HK-2 (cell line): ENCODE data around the gene ARHGAP26.

Source experiments
- DNase-seq: peaks from one replicate; pipeline ENCODE4 v3.0.0-alpha.2; 2018; ENCODE audit not compliant: unreplicated experiment

The ARHGAP26 gene

DNA sequence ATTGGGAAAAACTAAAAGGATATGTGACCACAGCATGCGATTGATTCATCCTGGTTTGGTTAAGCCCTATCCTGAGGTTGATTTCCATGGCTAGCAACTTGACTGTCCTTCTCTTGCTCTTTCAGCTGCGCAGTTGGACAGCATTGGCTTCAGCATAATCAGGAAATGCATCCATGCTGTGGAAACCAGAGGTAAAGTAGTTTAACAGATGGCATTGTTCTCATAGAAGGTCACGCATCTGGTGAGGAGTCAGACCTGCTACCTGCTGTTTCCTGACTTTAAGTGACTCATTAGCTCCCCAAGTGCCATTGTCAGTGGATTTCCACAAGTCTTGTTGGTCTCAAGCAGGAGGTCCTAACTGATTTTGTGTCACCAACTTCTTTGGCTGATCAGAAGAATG, 266.9 kb downstream of the ARHGAP26 start:
- no peak for DNase-seq

DNA sequence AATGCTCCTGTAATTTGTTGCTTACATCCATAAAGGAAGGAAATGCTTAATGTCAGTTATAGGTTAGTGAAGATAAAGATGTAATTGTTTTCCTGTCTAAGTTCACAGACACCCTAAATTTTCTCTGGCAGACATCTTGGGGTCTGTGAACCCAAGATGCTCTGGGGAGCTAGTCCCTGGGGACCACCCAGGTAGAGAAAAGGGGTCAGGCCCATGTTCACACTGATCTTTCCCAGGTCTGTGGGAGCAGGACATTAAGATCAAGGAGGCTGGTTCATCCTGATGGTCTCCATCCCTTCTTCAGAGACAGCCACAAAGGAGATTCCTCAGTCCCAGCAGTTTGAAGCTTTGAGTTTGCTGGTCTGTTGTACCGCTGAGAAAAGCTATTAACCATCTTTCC, 267.5 kb downstream of the ARHGAP26 start:
- no peak for DNase-seq

DNA sequence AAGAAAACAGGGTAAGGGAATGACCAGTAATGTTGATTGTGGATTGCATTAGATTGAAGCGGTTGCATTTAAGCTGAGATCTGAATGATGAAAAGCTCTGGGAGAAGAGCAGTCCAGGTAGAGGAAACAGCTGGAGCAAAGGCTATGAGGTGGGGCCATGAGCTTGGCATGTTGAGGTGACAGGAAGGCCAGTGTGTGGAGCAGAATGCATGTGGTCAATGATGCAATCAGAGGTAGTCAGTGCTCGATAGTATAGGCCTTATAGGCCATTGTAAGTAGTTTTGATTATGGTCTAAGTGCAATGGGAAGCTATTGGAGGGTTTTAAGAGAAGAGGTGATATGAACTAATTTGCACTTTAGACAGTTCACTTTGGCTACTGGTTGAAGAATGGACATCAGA, 270.4 kb downstream of the ARHGAP26 start:
- no peak for DNase-seq

DNA sequence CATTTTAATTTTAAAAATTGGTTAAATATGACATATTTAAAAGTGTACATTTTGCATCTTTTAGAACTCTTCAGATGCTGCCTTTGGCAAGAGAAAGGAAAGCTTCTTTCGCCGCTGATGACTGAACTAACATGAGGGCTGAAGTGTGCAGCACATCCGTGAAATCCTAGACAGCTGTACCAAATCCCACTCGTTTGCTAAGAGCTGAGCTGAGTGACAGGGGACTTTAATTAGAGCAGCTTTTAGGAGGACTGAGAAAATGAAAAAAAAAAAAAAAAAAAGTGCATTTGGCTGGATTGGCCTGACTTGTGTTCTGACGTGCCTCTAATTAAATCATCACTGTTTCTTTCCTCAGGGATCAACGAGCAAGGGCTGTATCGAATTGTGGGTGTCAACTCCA, 271.3 kb downstream of the ARHGAP26 start:
- no peak for DNase-seq

DNA sequence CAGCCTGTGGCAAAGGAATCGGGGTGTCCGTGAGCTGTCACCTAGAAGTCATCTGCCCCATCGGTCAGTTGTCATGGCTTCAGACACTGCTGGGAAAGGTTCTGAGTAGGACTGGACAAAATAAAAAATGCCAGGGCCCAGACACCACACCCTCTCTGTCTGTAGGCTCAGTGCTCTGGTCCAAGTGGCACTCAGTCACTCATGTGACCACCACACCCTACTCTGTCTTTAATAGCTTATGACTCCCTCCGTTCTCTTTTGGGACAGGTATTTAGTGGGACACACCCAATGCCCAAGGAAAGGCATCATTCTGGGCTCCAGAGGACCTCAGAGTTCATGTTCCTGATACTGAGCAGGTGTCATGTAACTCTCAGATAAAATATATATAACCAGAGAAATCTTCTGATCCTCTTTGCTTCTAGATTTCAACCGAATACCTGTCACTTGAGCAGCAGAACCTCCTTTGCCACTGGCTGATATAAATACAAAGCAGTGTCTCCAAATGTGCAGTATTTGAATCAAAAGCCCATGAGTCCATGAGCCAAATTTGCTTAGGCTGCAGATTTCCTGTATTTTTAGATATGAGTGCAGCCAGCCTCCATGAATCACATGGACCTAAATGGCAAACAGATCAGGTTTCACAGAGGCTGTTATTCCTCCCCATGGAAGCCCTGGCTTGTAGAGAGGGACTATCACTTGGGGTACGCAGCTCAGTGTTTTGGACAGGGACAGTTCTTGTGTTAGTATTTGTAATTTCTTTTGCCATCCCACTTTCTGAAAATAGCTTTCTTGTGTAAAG, 272.0 kb downstream of the ARHGAP26 start:
- no peak for DNase-seq

DNA sequence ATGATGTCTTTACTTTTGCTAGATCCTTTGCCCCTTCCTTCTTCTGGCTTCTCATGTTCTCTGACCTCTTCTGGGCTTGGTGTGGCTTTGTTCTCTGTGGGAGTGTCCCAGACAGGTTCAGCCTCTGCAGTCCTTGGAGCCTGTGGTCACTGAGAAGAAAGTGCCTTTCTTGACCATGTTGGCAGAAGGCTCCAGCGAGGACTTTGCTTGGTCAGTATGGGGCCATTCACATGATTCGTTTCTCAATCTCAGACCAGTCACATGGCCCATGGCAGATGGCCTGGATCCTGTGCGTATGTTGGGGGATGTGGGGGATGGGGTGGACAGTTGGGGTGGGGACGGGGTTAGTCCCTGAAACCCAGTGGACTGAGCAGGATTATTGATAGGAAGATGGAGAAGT, 274.1 kb downstream of the ARHGAP26 start:
- no peak for DNase-seq

DNA sequence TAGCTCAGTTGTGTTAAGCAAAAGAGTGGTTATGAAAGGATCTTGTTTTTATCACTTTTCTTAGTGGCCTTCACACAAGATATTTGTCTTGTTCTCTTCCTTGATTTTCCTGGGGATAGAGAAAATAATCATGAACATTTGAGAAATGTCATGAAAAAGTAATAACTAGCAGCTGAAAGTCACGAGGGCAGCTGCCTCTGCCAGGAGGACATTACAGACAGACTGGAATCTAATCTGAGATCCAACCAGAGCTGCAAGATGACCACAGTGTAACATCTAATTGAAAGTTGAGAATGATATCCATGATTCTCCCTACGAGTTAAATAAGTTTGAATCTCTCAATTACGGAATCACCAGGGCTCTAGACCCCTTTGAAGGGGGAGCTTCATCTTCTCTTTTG, 274.9 kb downstream of the ARHGAP26 start:
- DNase-seq, result no peak

DNA sequence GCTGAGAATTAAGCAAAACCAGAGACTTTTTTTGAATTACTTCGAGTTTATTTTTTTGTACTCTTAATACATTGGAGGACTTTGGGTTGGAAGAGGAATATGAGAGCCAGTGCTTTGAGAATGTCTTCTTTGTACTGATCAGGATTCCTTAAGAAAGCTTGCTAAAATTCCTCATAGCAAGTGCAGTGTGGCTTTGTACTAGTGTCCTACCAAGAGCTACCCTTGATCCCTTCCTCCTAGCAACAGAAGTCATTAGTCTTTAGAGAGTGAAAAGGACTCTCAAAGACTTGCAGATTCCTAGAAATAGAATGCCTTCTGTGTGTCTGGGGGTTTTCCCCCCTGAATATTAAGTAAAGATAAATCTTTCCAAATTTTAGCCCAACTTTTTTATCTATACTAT, 276.1 kb downstream of the ARHGAP26 start:
- DNase-seq, result no peak

DNA sequence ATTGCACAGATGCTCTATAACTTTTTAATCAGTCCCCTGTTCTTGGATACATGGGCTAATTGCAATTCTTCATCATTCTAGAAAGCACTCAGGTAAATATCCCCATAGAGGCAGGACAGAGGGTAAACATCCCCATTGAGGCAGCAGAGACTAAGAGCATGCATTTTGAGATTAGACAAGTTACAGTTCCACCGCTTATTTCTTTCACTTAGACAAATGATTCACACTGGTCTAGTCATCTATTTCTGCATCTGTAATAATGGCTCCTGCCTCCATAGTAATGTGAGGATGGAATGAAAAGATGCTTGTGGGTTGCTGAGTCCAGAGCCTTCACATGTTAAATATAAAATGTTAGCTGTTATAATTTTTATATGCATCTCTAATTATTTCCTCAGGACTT, 276.9 kb downstream of the ARHGAP26 start:
- DNase-seq, result no peak

DNA sequence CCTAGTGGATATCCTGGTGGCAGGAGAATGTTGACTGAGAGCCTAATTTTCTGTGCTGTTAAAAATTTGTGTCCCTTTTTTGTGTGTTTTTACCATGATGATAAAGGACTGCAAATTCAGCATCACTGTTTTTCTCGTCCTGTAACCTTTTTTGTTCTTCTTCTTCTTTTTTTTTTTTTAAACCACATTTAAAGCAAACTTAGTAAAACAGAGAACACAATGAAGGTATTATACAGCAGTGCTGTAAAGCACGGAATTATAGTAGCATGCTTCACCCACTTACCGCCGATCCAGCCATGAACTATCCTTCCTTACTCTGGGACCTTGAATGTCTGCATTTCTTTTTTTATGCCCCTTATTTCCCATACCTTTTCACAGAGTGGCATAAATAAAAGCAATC, 280.0 kb downstream of the ARHGAP26 start:
- DNase-seq, result no peak

DNA sequence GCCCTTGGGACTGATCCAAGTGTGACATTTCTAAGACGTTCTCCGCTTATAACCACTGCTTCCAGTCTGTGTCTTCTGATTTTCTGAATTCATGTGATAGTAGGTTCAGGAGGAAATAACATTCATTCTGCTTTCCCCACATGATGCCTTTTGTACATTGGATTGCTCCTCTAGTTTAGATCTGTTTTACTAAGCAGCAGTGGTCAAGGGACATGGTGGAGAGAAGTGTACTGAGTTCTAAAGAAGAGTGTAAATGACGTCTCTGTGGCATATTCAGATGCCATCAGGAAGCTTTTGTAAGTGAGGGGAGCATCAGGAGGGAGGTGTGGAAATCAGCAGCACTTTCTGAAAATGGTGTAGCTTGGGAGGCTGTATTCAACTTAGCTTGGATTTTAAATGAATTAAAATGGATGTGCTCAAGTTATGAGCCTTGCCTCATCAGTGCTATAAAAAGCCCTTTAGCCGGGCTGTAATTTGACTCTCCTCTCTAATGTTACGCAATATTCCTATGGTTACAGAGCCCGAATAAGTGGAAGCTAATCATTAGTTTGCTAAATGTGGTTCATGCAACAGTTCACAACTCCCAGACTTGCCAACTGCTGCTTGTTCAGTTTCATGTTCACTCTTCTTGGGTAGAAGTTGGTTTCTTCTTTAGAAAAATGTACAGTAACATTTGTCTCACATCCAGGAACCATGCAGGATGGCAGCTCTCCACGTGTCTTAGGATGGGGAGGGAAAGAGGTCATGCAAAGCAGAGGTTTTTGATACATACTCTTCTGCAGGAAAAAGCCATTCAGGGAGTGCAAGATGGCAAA, 281.3 kb downstream of the ARHGAP26 start:
- no peak for DNase-seq

DNA sequence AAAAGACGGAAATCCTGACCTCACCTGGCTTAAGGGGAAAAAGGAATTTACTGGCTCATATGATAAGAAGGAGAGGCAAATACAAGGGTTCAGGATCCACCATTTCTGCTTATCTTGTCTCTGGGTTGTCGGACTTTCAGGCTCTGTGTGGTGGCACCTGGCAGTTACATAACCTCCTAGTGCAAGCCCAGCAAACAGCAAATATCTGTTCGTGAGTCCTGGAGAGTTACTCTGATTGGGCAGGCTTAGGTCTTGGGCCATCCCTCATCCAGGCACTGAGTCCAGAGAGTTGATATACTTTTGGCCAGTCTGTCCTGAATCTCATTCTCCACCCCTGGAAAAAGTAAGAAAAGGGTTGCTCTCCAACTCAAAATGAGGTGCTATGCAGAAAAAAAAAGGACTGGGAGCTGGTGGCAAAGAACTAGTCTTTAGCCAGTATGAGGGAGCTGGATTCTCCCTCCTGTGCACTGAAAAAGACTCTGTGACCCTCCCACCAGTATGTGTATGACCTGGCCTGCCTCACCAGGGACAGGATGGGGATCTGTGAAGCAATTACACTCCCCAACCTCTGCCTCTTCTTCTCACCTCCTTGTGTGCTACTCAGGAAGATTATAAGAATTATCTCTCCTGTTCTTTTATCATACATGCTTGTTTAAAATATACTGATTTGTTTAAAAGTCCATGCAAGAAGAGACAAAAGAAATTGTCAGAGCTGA, 282.9 kb downstream of the ARHGAP26 start:
- no peak for DNase-seq

DNA sequence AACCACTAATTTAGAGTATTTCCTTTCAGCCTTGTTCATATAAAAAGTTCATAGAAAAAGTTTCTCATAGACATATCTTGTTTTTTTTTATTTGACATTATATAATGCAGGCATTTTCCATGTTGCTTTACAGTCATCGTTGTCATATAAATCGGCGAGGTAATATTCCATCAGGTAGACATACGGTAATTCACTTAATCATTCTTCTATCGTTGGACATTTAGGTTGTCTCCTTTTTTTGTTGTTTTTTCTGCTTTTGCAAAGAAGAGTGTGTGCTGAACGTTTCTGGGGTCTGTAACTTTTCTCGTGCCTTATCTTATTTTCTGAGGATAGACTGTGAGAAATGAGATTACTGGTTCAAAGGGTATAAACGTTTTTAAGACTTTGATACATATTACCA, 283.6 kb downstream of the ARHGAP26 start:
- no peak for DNase-seq

DNA sequence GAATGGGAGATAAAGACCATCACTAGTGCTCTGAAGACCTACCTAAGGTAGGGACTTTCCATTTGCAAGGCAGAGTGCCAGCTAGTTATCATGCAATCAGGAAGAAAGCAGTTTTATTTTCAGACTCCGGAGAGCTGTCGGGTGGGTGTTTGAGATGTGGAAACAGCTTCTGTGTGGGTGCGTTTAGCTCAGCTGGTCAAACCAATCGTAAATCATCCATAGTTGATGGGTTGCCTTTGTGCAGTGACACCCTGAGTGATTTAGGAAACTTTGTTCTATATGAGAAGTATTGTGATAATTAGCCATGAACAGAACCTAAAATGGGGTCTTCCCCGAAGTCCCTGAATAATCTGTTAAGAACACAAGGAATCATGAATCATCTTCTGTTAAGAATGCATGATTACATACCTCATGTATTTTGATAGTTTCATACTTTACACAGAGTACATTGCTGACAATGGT, 284.3 kb downstream of the ARHGAP26 start:
- DNase-seq, result no peak

DNA sequence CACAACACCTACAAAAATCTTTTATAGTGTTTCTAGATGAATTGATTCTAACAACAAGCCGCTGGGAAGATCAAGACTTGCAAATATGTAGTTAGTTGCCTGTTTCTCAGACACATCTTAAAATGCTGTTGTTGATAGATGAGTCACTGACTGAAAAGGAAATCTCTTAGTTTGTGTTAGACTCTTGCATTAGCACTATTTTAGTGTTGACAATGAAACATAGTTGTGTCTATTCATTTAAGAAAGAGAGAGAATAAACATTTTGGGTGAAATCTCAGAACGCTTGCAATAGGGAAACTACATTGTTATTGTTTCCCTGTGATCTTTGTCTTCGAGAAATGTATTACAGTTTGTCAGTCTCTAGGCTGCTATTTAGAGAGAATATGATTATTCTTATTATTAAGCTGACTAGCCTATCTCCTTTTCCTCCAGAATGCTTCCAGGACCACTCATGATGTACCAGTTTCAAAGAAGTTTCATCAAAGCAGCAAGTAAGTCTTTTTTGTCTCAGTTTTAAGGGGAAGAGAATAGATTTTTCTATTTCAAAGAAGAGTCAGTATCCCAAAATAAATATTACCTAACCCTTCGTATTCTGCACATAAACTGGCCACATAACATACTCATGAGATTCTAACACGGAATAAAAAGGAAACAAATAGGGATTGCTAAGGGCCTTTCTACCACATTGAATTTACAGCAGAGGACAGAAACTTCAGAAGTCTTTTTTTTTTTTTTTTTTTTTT, 285.6 kb downstream of the ARHGAP26 start:
- DNase-seq, result no peak

DNA sequence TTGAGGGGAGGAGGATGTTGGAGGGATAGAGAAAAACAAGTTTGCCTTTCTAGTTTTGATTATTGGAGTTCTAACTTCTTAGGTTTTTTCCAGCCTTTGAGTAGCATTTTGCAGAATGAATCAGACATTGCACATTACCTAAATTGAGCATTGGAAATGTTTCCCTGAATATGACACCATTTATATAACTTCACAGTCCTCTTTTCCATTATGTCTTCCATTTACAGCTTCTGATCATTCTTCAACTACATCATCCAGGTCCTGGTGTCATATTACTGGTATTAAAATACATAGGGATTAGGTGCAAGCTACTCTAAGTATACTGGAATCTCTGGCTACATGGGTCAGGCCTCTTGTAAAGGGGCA, 286.1 kb downstream of the ARHGAP26 start:
- no peak for DNase-seq

DNA sequence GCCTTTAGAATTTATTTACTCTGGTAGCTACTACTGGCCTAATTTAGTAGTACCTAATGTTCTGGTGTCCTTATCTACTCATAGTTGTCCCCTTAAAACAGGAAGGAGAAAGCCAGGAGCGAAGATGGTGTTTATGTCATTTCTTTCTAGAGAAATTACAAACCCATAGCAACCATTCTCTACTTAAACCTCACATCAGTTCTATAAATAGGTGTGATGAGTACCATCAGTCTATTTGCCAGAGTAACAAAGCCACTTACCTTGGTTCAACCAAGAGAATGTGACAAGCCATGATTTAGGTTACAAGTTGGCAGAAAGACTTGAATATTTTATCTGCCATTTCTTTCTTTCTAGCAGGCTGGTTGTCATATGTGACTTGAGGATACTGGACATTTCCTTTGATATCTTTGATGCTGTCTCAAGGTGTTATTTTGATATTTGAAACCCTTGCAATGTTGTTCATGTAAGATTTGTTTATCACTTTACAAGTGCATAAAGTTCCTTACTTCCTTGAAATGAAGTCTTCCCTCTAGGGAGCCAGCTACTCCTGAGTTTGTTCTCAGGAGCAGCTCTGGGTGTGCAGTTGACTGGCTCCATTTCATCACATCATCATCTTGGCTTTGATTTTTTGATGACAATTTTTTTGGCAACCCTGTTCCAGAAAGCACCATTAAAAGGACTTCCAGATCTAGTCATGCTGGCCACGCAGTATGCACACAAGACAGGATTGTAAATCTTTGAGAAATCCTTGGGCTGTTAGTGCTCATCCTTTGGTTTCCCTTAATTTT, 286.8 kb downstream of the ARHGAP26 start:
- no peak for DNase-seq

DNA sequence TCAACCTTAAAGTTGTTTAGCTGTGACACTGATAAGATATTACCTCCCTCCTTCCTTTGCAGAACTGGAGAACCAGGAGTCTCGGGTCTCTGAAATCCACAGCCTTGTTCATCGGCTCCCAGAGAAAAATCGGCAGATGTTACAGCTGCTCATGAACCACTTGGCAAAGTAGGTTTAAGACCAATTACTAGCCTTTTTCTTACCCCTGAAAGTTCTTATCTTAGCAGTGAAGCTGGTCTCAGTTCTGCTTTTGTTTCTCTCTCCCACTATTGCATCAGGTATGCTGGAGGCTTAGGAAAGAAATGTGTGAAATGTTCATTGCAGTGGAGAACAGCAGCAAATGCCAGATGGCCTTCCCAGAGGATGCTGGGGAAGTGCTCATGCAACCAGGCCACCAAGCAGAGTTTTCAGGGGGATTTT, 287.4 kb downstream of the ARHGAP26 start:
- no peak for DNase-seq

DNA sequence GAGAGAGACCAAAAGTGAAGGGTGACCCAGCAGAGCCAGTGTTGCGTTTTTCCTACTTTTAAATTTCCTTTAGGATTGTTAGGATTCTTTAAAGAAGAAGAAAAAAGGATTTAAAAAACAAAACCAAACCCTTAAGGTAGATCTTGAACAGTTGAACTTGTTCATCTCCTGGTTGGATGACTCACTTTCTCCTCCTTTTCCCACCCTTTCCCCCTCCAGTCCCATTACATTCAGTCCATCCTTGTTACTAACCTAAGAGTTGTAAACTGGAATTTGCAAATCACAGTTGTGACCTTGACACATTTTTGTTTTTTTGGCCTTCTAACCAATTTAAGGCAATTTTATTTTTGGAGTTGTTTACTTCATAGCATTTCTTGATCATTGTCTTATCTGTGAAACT, 289.2 kb downstream of the ARHGAP26 start:
- DNase-seq, result no peak

DNA sequence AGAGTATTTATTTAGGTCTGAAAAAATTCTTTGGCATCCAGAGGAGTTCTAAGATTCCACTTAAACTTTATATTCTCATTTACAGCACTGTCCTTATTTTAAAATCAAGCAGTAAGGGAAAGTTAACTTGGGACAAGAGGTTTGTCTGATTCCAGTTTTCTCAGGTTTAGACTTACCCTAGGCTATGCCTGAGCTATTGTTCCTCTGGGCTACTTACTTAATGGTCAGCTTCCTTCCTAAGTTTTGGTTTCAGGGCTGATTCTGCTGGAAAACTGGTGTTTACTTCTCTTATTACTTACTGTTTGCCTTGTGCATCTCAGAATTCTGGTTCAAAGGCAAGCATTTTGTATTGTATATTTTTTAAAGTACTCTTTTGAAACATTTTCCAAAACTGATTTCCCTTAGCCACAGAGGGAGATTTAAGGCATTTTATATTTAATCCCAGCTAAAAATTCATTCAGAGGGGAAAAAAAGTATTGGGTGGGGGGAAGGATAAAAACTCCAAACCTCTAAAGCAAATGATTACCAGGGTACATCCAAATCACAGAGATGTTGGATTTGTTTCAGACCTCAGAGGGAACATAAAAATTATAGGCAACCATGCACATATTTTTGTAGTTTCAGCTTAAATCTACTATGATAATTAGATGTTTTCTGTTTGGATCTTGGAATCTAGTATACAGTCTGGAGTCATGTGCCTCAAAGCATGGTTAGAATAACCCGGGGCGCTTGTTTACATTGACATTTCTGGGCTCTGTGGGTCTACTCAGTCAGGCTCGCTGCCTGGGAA, 290.0 kb downstream of the ARHGAP26 start:
- DNase-seq, result no peak
